Left cardiac atrium (tissue), 4 donors: ENCODE measurements around the gene GRIN3B. TPM values are rescaled to one million over a fixed set of nuclear protein-coding genes. Genes with fewer than 3 reads are reported as not detected.

Source experiments
- ATAC-seq, 2 donors: fragments of 200-7000 bp; cut with Tn5 transposase; one replicate each; pipeline ENCODE4 v1.9.1; 2020; ENCODE audit warnings: mild to moderate bottlenecking in 2 of 2, moderate library complexity in 2 of 2
- DNase-seq: peaks from one replicate; pipeline ENCODE4 v3.0.0-alpha.2; 2020
- intact Hi-C, 2 donors: fragments of 100-400 bp; cut with DNase I; formaldehyde crosslinking; loops; one replicate each; pipeline versions ENCODE4 v1.14.1 to v1.15.1; 2022 to 2023
- total RNA-seq, 2 donors: library from RNA; stranded (reverse); fragmentation: NEBNext Ultra II Directional; extraction: Animal tissue kit (Norgen Biotek cat#: 25700); gene quantifications; one replicate each; pipeline ENCODE4 v1.2.1, GENCODE V29; 2021
- donor health status: DM: no; HTN: yes; CAD: no.
- donor health status: DM: no; HTN: yes; CAD: no; lungs with severe emphysema.
- donor health status: DM: yes; HTN: yes; CAD: no.
- donor health status: Dilated cardiomyopathy.

The GRIN3B gene
- total RNA-seq, 2 donors from 2014 or later = 0.06 TPM; not detected in 1

DNA sequence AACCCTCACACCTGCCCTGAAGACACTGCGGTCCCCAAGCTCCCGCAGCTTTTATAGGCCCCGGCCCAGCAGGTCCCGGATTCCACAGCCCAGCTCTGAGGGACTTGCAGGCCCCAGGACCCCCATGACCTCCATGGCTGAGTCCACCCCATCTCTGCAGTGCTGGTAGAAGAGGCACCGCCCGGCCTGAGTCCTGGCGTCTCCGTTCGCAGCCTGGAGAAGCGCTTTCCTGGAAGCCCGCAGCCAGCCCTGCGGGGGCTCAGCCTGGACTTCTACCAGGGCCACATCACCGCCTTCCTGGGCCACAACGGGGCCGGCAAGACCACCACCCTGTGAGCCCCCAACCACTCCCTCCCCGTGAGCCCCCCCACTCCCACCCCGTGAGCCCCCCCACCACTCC, 48.9 kb downstream of the GRIN3B start:
- intact Hi-C loops = no loop called here
- ATAC-seq = no peak
- no peak for DNase-seq

- DNase-seq = no peak
- intact Hi-C loops = no loop called here
- ATAC-seq = no peak
These were observed 49.6 kb downstream of the GRIN3B start for GRCh38 chr19:1049800-1050199.

- no peak for DNase-seq
- no peak for ATAC-seq
- intact Hi-C loops = no loop called here
These were observed 51.0 kb downstream of the GRIN3B start for GRCh38 chr19:1050989-1051788.

- DNase-seq = no peak
- ATAC-seq = no peak
- intact Hi-C loops = no loop called here
These were observed 51.6 kb downstream of the GRIN3B start for GRCh38 chr19:1051791-1052190.

GRCh38 chr19:1052349-1052975, 52.2 kb downstream of the GRIN3B start:
- intact Hi-C loops = no loop called here
- DNase-seq (no peak), ATAC-seq (no peak)

- ATAC-seq (no peak), DNase-seq (no peak)
- intact Hi-C loops = no loop called here
These were observed 53.2 kb downstream of the GRIN3B start for GRCh38 chr19:1053176-1054101.

DNA sequence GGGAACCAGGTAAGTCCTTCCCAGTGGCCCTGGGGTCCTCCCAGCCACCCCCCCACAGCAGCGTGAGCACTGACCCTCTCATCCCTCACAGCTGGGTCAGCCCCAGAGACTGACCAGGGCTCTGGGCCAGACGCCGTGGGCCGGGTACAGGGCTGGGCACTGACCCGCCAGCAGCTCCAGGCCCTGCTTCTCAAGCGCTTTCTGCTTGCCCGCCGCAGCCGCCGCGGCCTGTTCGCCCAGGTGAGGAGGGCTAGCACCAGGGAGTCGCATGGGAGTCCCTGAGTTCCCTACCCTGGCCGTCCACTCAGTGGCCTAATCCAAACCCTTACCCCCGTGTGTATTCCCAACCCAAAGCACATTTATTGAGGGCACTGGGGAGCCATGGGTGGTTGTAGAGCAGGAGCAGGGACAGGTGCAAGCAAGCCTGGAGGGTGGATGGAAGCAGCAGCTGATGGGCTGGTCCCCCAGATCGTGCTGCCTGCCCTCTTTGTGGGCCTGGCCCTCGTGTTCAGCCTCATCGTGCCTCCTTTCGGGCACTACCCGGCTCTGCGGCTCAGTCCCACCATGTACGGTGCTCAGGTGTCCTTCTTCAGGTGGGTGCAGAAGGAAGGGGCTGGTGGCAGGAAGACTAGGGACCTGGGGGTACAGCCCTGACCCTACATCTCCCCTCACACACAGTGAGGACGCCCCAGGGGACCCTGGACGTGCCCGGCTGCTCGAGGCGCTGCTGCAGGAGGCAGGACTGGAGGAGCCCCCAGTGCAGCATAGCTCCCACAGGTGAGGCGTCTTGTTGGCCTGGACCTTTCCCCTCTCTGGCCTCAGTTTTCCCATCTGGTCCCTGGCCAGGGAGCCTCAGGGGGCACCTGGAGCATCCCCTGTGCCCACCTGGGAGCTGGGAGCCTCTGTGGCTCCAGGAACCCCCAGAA, 54.1 kb downstream of the GRIN3B start:
- no peak for DNase-seq
- intact Hi-C loops = no loop called here
- ATAC-seq = peak in 1 of 2 donors; percentile 7

DNA sequence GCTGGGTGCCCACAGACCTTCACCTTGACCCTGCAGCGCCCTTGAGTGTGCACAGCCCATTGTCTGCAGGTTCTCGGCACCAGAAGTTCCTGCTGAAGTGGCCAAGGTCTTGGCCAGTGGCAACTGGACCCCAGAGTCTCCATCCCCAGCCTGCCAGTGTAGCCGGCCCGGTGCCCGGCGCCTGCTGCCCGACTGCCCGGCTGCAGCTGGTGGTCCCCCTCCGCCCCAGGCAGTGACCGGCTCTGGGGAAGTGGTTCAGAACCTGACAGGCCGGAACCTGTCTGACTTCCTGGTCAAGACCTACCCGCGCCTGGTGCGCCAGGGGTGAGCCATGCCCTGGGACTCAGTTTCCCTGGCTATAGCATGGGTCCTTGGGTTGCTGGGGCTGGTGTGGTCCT, 54.8 kb downstream of the GRIN3B start:
- ATAC-seq (no peak), DNase-seq (no peak)
- intact Hi-C loops = no loop called here

DNA sequence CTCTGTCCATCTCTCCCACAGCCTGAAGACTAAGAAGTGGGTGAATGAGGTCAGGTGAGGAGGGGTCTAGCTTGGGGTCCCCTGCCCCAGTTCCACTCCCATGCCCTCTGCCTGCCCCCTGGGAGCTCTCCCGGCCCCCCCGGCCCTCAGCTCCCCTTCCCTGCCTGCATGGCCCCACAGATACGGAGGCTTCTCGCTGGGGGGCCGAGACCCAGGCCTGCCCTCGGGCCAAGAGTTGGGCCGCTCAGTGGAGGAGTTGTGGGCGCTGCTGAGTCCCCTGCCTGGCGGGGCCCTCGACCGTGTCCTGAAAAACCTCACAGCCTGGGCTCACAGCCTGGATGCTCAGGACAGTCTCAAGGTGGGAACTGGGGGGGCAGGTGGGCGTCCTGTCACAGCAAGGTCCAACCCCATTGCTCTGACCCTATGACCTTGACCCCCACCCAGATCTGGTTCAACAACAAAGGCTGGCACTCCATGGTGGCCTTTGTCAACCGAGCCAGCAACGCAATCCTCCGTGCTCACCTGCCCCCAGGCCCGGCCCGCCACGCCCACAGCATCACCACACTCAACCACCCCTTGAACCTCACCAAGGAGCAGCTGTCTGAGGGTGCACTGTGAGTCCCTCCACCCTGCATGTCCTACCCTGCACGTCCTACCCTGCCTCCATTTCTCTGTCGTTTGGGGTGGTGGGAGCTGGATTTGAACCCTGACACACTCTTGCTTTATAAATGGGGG, 55.8 kb downstream of the GRIN3B start:
- intact Hi-C loops = no loop called here
- ATAC-seq (no peak), DNase-seq (no peak)

DNA sequence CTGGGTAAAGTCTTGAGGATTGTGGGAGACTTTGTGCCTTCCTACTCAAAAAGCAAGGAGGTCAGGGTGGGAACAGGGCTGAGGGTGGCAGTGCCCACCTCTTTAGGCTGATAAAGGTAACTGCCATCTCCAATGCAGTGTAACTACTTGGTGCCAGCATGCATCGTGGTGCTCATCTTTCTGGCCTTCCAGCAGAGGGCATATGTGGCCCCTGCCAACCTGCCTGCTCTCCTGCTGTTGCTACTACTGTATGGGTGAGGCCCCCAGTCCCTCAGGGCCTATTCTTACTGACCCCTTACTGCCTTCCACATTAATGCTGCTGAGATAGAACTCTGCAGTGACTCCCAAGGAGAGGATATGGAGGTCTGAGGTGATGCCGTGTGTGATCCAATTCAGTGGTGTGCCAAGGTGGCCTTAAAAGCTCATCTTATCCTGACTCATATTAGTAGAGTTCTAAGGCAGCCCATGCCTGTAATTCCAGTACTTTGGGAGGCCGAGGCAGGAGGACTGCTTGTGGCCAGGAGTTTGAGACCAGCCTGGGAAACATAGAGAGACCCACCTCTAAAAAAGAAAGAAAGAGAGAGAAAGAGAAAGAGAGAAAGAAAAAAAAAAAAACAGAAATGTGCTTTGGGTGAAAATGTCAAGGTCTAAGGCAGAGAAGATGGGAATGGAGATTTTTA, 57.1 kb downstream of the GRIN3B start:
- DNase-seq (peak; percentile 9), ATAC-seq (peak in 1 of 2 donors; percentile 27)
- intact Hi-C loops = no loop called here

- ATAC-seq = no peak
- intact Hi-C loops = no loop called here
- peak; percentile 10 for DNase-seq
These were observed 57.9 kb downstream of the GRIN3B start for GRCh38 chr19:1058112-1058511.

Other genes with a start within 250 kb of the GRIN3B start
- under 1 TPM in 1 of 2 donors, not detected in 1; 0.18 TPM for gene MISP, start 249.3 kb upstream of the GRIN3B start, total RNA-seq
- gene PTBP1, start 203.0 kb upstream of the GRIN3B start, total RNA-seq = 100 to 1,000 TPM in 1 of 2 donors, 10 to 100 TPM in 1; 90.1 to 131 TPM
- gene PLPPR3, start 178.5 kb upstream of the GRIN3B start, total RNA-seq = under 1 TPM; 0.21 to 0.27 TPM
- under 1 TPM in 1 of 2 donors, not detected in 1; 0.18 TPM for gene AZU1, start 172.6 kb upstream of the GRIN3B start, total RNA-seq
- gene PRTN3, start 159.4 kb upstream of the GRIN3B start, total RNA-seq = not detected
- 1 to 10 TPM; 1.5 to 2.4 TPM for gene ELANE, start 148.1 kb upstream of the GRIN3B start, total RNA-seq
- 100 to 1,000 TPM; 277 to 861 TPM for gene CFD, start 140.8 kb upstream of the GRIN3B start, total RNA-seq
- gene MED16, start 107.2 kb upstream of the GRIN3B start, total RNA-seq = 10 to 100 TPM; 25.4 to 27.4 TPM
- gene RNU6-9, start 106.9 kb upstream of the GRIN3B start, total RNA-seq = not detected
- gene R3HDM4, start 87.2 kb upstream of the GRIN3B start, total RNA-seq = 10 to 100 TPM; 18.3 to 31.6 TPM
- gene KISS1R, start 83.1 kb upstream of the GRIN3B start, total RNA-seq = not detected
- gene ARID3A, start 74.4 kb upstream of the GRIN3B start, total RNA-seq = 1 to 10 TPM; 5.3 to 5.8 TPM
- gene WDR18, start 16.1 kb upstream of the GRIN3B start, total RNA-seq = 10 to 100 TPM; 16.2 to 17.2 TPM
- 100 to 1,000 TPM; 110 to 144 TPM for gene TMEM259, start 20.7 kb downstream of the GRIN3B start, total RNA-seq
- not detected for gene RNU6-2, start 21.1 kb downstream of the GRIN3B start, total RNA-seq
- gene CNN2, start 26.2 kb downstream of the GRIN3B start, total RNA-seq = 10 to 100 TPM; 74.4 to 83.8 TPM
- gene ABCA7, start 39.7 kb downstream of the GRIN3B start, total RNA-seq = 10 to 100 TPM in 1 of 2 donors, 1 to 10 TPM in 1; 7.7 to 10.0 TPM
- 10 to 100 TPM; 10.6 to 12.6 TPM for gene ARHGAP45, start 66.7 kb downstream of the GRIN3B start, total RNA-seq
- 100 to 1,000 TPM; 142 to 143 TPM for gene POLR2E, start 95.0 kb downstream of the GRIN3B start, total RNA-seq
- 100 to 1,000 TPM; 378 to 432 TPM for gene GPX4, start 103.6 kb downstream of the GRIN3B start, total RNA-seq
- 10 to 100 TPM; 27.2 to 64.2 TPM for gene SBNO2, start 173.8 kb downstream of the GRIN3B start, total RNA-seq
- 10 to 100 TPM; 48.2 to 53.0 TPM for gene STK11, start 205.4 kb downstream of the GRIN3B start, total RNA-seq
- gene CBARP, start 237.6 kb downstream of the GRIN3B start, total RNA-seq = 1 to 10 TPM; 1.6 to 3.8 TPM
- gene ATP5F1D, start 241.3 kb downstream of the GRIN3B start, total RNA-seq = 100 to 1,000 TPM; 540 to 639 TPM
- 100 to 1,000 TPM in 1 of 2 donors, 10 to 100 TPM in 1; 58.7 to 148 TPM for gene MIDN, start 248.2 kb downstream of the GRIN3B start, total RNA-seq